IMR-90 (cell line): ENCODE data around the gene OR52E6. TPM values are rescaled to one million over a fixed set of nuclear protein-coding genes. Genes with fewer than 3 reads are reported as not detected.

Experiments
- ATAC-seq: fragments of 200-7000 bp; cut with Tn5 transposase; 2 replicates; pipeline ENCODE4 v1.9.1; 2020; ENCODE audit warnings: low read depth, mild to moderate bottlenecking, moderate library complexity
- BruUV-seq: library from RNA; stranded (reverse); fragments of 400-500 nt; replicated peaks from 2 replicates; lab custom pipeline; 2021; lab: Mats Ljungman, UMichigan
- CTCF ChIA-PET: fragments of 300-600 bp; formaldehyde crosslinking; extraction: SDS; loops from one replicate; lab custom pipeline; 2021; ENCODE audit warnings: antibody characterized with exemption; lab: Yijun Ruan, JAX
- POLR2A ChIA-PET: fragments of 300-600 bp; sonication (Branson Sonifier 250); formaldehyde crosslinking; loops from one replicate; lab custom pipeline; 2022; ENCODE audit warnings: antibody characterized with exemption; ENCODE audit not compliant: unreplicated experiment; lab: Charles Lee
- DNase-seq: peaks from one replicate; pipeline ENCODE4 v3.0.0; 2013
- H2AFZ ChIP-seq: replicated peaks from 2 replicates; pipeline ENCODE3; 2013; ENCODE audit warnings: low read length, mild to moderate bottlenecking; ENCODE audit not compliant: poor library complexity
- H2AK5ac ChIP-seq: 2 replicates; pipeline ENCODE4 v1.6.1; 2013; ENCODE audit warnings: low read depth, low read length, inconsistent platforms
- H2AK9ac ChIP-seq: replicated peaks from 2 replicates; pipeline ENCODE3; 2013; ENCODE audit warnings: mild to moderate bottlenecking, low read depth, low read length, moderate library complexity; ENCODE audit not compliant: poor library complexity
- H2BK120ac ChIP-seq: 2 replicates; pipeline ENCODE4 v1.6.1; 2013; ENCODE audit warnings: low read depth, low read length, inconsistent platforms
- H2BK15ac ChIP-seq: 3 replicates; pipeline ENCODE4 v1.6.1; 2013; ENCODE audit warnings: low read depth, low read length, inconsistent platforms
- H2BK20ac ChIP-seq: 2 replicates; pipeline ENCODE4 v1.6.1; 2013; ENCODE audit warnings: low read depth, mild to moderate bottlenecking, inconsistent platforms, low read length, moderate library complexity
- H2BK5ac ChIP-seq: 2 replicates; pipeline ENCODE4 v1.6.1; 2013; ENCODE audit warnings: mild to moderate bottlenecking, low read depth, low read length, inconsistent platforms; ENCODE audit not compliant: poor library complexity, severe bottlenecking
- H3K14ac ChIP-seq: replicated peaks from 2 replicates; pipeline ENCODE4 v1.6.1; 2013; ENCODE audit warnings: low read depth, low read length, inconsistent platforms
- H3K18ac ChIP-seq: 2 replicates; pipeline ENCODE4 v1.6.1; 2013; ENCODE audit warnings: low read depth, low read length, control low read depth
- H3K23ac ChIP-seq: 2 replicates; pipeline ENCODE4 v1.6.1; 2013; ENCODE audit warnings: low read depth, low read length, inconsistent platforms
- H3K27ac ChIP-seq: 2 replicates; pipeline ENCODE4 v1.5.1; 2013; ENCODE audit warnings: mild to moderate bottlenecking, control low read depth, low read length; ENCODE audit not compliant: insufficient read depth
- H3K27me3 ChIP-seq: 2 replicates; pipeline ENCODE4 v1.6.1; 2013; ENCODE audit warnings: low read length; ENCODE audit not compliant: control insufficient read depth, insufficient read depth
- H3K36me3 ChIP-seq: 2 replicates; pipeline ENCODE4 v1.6.1; 2013; ENCODE audit warnings: low read length, mixed read lengths; ENCODE audit not compliant: control insufficient read depth, insufficient read depth
- H3K4ac ChIP-seq: 2 replicates; pipeline ENCODE4 v1.6.1; 2013; ENCODE audit warnings: low read depth, low read length, inconsistent platforms
- H3K4me1 ChIP-seq: 2 replicates; pipeline ENCODE4 v1.6.1; 2013; ENCODE audit warnings: low read length, mixed read lengths; ENCODE audit not compliant: control insufficient read depth, insufficient read depth
- H3K4me2 ChIP-seq: 2 replicates; pipeline ENCODE4 v1.6.1; 2013; ENCODE audit warnings: low read depth, mild to moderate bottlenecking, control low read depth, low read length, moderate library complexity
- H3K4me3 ChIP-seq: 2 replicates; pipeline ENCODE4 v1.5.1; 2013; ENCODE audit warnings: low read depth, mild to moderate bottlenecking, control low read depth, low read length, moderate library complexity; ENCODE audit not compliant: insufficient read depth
- H3K56ac ChIP-seq: 2 replicates; pipeline ENCODE4 v1.6.1; 2013; ENCODE audit warnings: low read length, inconsistent platforms; ENCODE audit not compliant: insufficient read depth; ENCODE audit errors: extremely low read depth
- H3K79me1 ChIP-seq, 2 experiments: 2 replicates each; pipeline ENCODE4 v1.6.1; 2013; ENCODE audit warnings: low read length in 2 of 2, inconsistent platforms in 1 of 2, low read depth in 1 of 2
- H3K9ac ChIP-seq: 2 replicates; pipeline ENCODE4 v1.6.1; 2013; ENCODE audit warnings: low read depth, low read length, control low read depth
- H3K9me1 ChIP-seq: 2 replicates; pipeline ENCODE4 v1.6.1; 2013; ENCODE audit warnings: low read length, inconsistent platforms; ENCODE audit not compliant: insufficient read depth
- H3K9me3 ChIP-seq: 2 replicates; pipeline ENCODE4 v1.6.1; 2013; ENCODE audit warnings: low read length; ENCODE audit not compliant: control insufficient read depth, insufficient read depth
- H4K20me1 ChIP-seq: 2 replicates; pipeline ENCODE4 v1.6.1; 2013; ENCODE audit warnings: low read length, inconsistent platforms; ENCODE audit not compliant: insufficient read depth
- H4K5ac ChIP-seq: 2 replicates; pipeline ENCODE4 v1.6.1; 2013; ENCODE audit warnings: mild to moderate bottlenecking, low read depth, low read length, control low read depth
- H4K8ac ChIP-seq, 2 experiments: 2 replicates each; pipeline ENCODE4 v1.6.1; 2013; ENCODE audit warnings: low read depth in 2 of 2, low read length in 2 of 2, control low read depth in 1 of 2, inconsistent platforms in 1 of 2
- H4K91ac ChIP-seq: 2 replicates; pipeline ENCODE4 v1.6.1; 2013; ENCODE audit warnings: low read depth, low read length, inconsistent platforms; ENCODE audit not compliant: insufficient read depth
- CEBPB ChIP-seq: IDR thresholded peaks from 2 replicates; pipeline ENCODE4 v1.6.1; 2012; ENCODE audit warnings: low read depth, low read length, improper control_type of control experiment
- CHD1 ChIP-seq: IDR thresholded peaks from 2 replicates; pipeline ENCODE4 v1.6.1; 2012; ENCODE audit warnings: low read depth, low read length, improper control_type of control experiment
- ELK1 ChIP-seq: fragments of 150-350 bp; IDR thresholded peaks from 2 replicates; pipeline ENCODE4 v1.6.1; 2016; ENCODE audit warnings: low read depth, mild to moderate bottlenecking, low read length, moderate library complexity, borderline replicate concordance
- FOS ChIP-seq: fragments of 150-350 bp; IDR thresholded peaks from 2 replicates; pipeline ENCODE4 v1.6.1; 2016; ENCODE audit warnings: low read depth, low read length
- MAZ ChIP-seq: IDR thresholded peaks from 2 replicates; pipeline ENCODE4 v1.6.1; 2012; ENCODE audit warnings: low read depth, mild to moderate bottlenecking, low read length, improper control_type of control experiment, moderate library complexity, borderline replicate concordance
- MXI1 ChIP-seq: IDR thresholded peaks from 2 replicates; pipeline ENCODE4 v1.6.1; 2012; ENCODE audit warnings: low read depth, mild to moderate bottlenecking, low read length, moderate library complexity, borderline replicate concordance
- NFE2L2 ChIP-seq: fragments of 150-350 bp; IDR thresholded peaks from 2 replicates; pipeline ENCODE4 v1.6.1; 2016; ENCODE audit warnings: low read depth, mild to moderate bottlenecking, low read length
- POLR2A ChIP-seq: IDR thresholded peaks from 2 replicates; pipeline ENCODE4 v1.6.1; 2012; ENCODE audit warnings: mild to moderate bottlenecking, low read depth, low read length
- RCOR1 ChIP-seq: IDR thresholded peaks from 2 replicates; pipeline ENCODE4 v1.6.1; 2012; ENCODE audit warnings: mild to moderate bottlenecking, low read length, improper control_type of control experiment; ENCODE audit not compliant: insufficient replicate concordance
- WGBS, 2 experiments: methylation state at CpG; one replicate each; pipeline versions ENCODE4 v1.1.5 to v1.1.7; 2013; ENCODE audit warnings: missing lambda C conversion rate in 2 of 2; ENCODE audit not compliant: insufficient read length in 1 of 2; ENCODE audit errors: extremely low coverage in 2 of 2; 5-methylcytosine and 5-hydroxymethylcytosine counted together
- dilution Hi-C: fragments of 300-500 bp; cut with HindIII; formaldehyde crosslinking; loops from one replicate; pipeline ENCODE4 v1.14.3; 2018; ENCODE audit warnings: low sequenced_read_pairs; ENCODE audit not compliant: unreplicated experiment
- in situ Hi-C: fragments of 300-500 bp; cut with MboI; formaldehyde crosslinking; loops from 3 replicates; pipeline ENCODE4 v1.14.3; 2019; ENCODE audit warnings: low sequenced_read_pairs, inconsistent platforms, mixed read lengths
- intact Hi-C: fragments of 100-400 bp; cut with micrococcal nuclease; formaldehyde crosslinking; loops from 2 replicates; pipeline ENCODE4 v1.10.0; 2022
- polyA plus RNA-seq, 3 experiments: library from polyadenylated mRNA; depleted of rRNA; stranded (reverse); fragments of >200 nt; gene quantifications; 2 replicates each; pipeline ENCODE4 v1.2.3, GENCODE V29; 2012; ENCODE audit warnings: low replicate concordance in 1 of 3
- total RNA-seq: library from RNA; depleted of rRNA; stranded (reverse); fragments of >200 nt; gene quantifications from 2 replicates; pipeline ENCODE4 v1.2.3, GENCODE V29; 2012
- TF ChIP-seq, protein P1 (sequence below): fragments of 150-350 bp; IDR thresholded peaks from 2 replicates; pipeline ENCODE4 v1.6.1; 2017; ENCODE audit warnings: mild to moderate bottlenecking, antibody characterized with exemption, low read length, low read depth

The OR52E6 gene
- total and polyA plus RNA-seq, 2 of the 4 experiments (the other 2 are of a cell fraction), result not detected

DNA sequence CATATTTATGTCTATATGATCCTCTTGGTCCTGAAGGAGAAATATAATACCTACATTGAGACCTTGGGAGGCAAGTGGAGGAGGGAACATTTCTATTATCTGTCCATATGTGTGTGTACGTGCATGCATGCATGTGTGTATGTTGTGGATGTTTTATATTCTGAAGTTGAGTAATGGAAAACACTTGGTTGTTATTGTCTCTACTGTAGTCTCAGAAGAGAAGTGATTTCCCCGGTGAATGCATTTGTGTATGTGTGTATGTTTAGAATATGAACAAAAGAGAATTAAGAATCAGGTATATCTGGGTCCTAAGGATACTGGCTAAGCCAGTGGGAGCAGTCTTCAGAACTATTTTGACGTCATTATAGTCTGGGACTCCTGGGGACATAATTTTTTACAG is 50.5 kb downstream of the OR52E6 start, which contains the start of gene OR52N1:
Gene OR52N1 (minus strand): TSS at position 101 of the 400 bp plus-strand sequence. CDS start 2,449 bp downstream, outside the sequence.
- no peak within 1 kb of the TSS for H2BK20ac ChIP-seq
- no peak within 1 kb of the TSS for H2BK15ac ChIP-seq
- H4K8ac ChIP-seq, result no peak within 1 kb of the TSS
- TF ChIP-seq, protein P1, sequence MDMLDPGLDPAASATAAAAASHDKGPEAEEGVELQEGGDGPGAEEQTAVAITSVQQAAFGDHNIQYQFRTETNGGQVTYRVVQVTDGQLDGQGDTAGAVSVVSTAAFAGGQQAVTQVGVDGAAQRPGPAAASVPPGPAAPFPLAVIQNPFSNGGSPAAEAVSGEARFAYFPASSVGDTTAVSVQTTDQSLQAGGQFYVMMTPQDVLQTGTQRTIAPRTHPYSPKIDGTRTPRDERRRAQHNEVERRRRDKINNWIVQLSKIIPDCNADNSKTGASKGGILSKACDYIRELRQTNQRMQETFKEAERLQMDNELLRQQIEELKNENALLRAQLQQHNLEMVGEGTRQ, result no peak
- TF ChIP-seq CEBPB (no peak), RCOR1 (no peak), FOS (no peak), CHD1 (no peak), MXI1 (no peak), ELK1 (no peak), POLR2A (no peak), NFE2L2 (no peak), MAZ (no peak)
- H3K9me1 ChIP-seq, result no peaks in the 10 kb centered on the region
- H4K5ac ChIP-seq, result no peak within 1 kb of the TSS
- no peak within 1 kb of the TSS for H4K91ac ChIP-seq
- no peak within 1 kb of the TSS for H3K56ac ChIP-seq
- no peak within 1 kb of the TSS for H3K14ac ChIP-seq
- H3K4me3 ChIP-seq, result no peak within 1 kb of the TSS
- BruUV-seq, result no TSS peak
- H2BK5ac ChIP-seq, result no peak within 1 kb of the TSS
- H3K4me1 ChIP-seq, result no peaks in the 10 kb centered on the region
- H2BK120ac ChIP-seq, result no peak within 1 kb of the TSS
- no peak within 1 kb of the TSS for H2AFZ ChIP-seq
- ChIA-PET POLR2A (no interaction called here), CTCF (no interaction called here)
- DNase-seq, result no peak
- H2AK5ac ChIP-seq, result no peak within 1 kb of the TSS
- H3K27ac ChIP-seq, result no peak within 1 kb of the TSS
- in situ Hi-C loops (no loop called here), intact Hi-C loops (no loop called here), dilution Hi-C loops (no loop called here)
- no peaks in the 10 kb centered on the region for H3K9me3 ChIP-seq
- H3K79me1 ChIP-seq, result no peaks in the 10 kb centered on the region
- H2AK9ac ChIP-seq, result no peak within 1 kb of the TSS
- ATAC-seq, result no peak
- no peak within 1 kb of the TSS for H3K4me2 ChIP-seq
- H3K23ac ChIP-seq, result no peak within 1 kb of the TSS
- H3K9ac ChIP-seq, result no peak within 1 kb of the TSS
- WGBS, 2 experiments, result 20% methylated on average over 1 of the region's 3 CpGs; no CpG with 5 or more reads in 1 of the 2 experiments
- H3K4ac ChIP-seq, result no peak within 1 kb of the TSS
- H4K20me1 ChIP-seq, result no peaks in the 10 kb centered on the region
- no peak within 1 kb of the TSS for H3K18ac ChIP-seq
- H3K27me3 ChIP-seq, result no peaks in the 10 kb centered on the region
- H3K36me3 ChIP-seq, result no peaks in the 10 kb centered on the region
